HG03354 (cell line): Measurements from ENCODE around the gene MRRF.
"Not testable (repeated sequence)": the region's sequence is repeated elsewhere in the genome, so short reads cannot be mapped to it uniquely, and the experiment has no call there.

ENCODE experiments used
- ATAC-seq: cut with Tn5 transposase; IDR thresholded peaks from one replicate; pipeline ENCODE4 v1.9.1; 2021; ENCODE audit warnings: mild to moderate bottlenecking; ENCODE audit not compliant: unreplicated experiment, poor library complexity, severe bottlenecking

The MRRF gene

GRCh38 chr9:122324665-122325064 is 60.0 kb downstream of the MRRF start:
- not testable (repeated sequence) for ATAC-seq

GRCh38 chr9:122325124-122325523 is 60.4 kb downstream of the MRRF start:
- ATAC-seq = no peak

- no peak for ATAC-seq
Measured at GRCh38 chr9:122327175-122327574, 62.5 kb downstream of the MRRF start.

- ATAC-seq = no peak
Measured at GRCh38 chr9:122329597-122329996, 64.9 kb downstream of the MRRF start.

GRCh38 chr9:122330466-122330865 is 65.8 kb downstream of the MRRF start:
- not testable (repeated sequence) for ATAC-seq

- ATAC-seq = no peak
Measured at GRCh38 chr9:122331523-122331927, 66.8 kb downstream of the MRRF start.

- ATAC-seq = no peak
Measured at GRCh38 chr9:122332083-122332482, 67.4 kb downstream of the MRRF start.

GRCh38 chr9:122332644-122333043 is 68.0 kb downstream of the MRRF start:
- ATAC-seq = no peak

GRCh38 chr9:122333169-122333808 is 68.6 kb downstream of the MRRF start:
- ATAC-seq = no peak

- no peak for ATAC-seq
Measured at GRCh38 chr9:122334916-122335315, 70.2 kb downstream of the MRRF start.

- no peak for ATAC-seq
Measured at GRCh38 chr9:122336189-122336588, 71.5 kb downstream of the MRRF start.

GRCh38 chr9:122336866-122337555 is 72.3 kb downstream of the MRRF start:
- ATAC-seq = no peak

GRCh38 chr9:122337556-122337929 is 72.9 kb downstream of the MRRF start:
- ATAC-seq = no peak

- ATAC-seq = no peak
Measured at GRCh38 chr9:122338536-122338935, 73.9 kb downstream of the MRRF start.

- no peak for ATAC-seq
Measured at GRCh38 chr9:122338994-122339393, 74.3 kb downstream of the MRRF start.

GRCh38 chr9:122339579-122339978 is 74.9 kb downstream of the MRRF start:
- no peak for ATAC-seq

GRCh38 chr9:122340161-122340560 is 75.5 kb downstream of the MRRF start:
- ATAC-seq = no peak

GRCh38 chr9:122342323-122343050 is 77.8 kb downstream of the MRRF start:
- ATAC-seq = no peak

- ATAC-seq = no peak
Measured at GRCh38 chr9:122346478-122347347, 82.0 kb downstream of the MRRF start.
